ENCODE measurements around the gene DEPDC7.
"Not testable (repeated sequence)": the region's sequence is repeated elsewhere in the genome, so short reads cannot be mapped to it uniquely, and the experiment has no call there.

The DEPDC7 gene

DNA sequence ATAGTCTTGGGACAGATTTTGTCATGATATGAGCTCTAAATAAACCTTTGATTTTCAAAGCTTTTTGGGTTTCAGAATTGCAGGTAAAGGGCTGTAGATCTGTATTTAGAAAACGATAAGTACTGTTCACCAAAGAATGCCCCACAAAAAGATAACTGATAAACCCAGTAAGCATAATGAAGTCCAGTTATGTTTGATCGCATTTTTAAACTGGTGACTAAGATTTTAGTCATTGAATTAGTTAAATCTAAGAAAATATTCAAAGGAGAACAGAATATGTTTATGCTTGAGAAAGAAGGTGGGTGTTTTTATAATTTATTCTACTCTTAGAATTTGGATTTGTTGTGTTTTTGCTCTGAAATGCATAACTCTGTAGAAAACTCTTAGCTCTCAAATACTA lies 11.6 kb downstream of the DEPDC7 start:
- no peak for DNase-seq

DNA sequence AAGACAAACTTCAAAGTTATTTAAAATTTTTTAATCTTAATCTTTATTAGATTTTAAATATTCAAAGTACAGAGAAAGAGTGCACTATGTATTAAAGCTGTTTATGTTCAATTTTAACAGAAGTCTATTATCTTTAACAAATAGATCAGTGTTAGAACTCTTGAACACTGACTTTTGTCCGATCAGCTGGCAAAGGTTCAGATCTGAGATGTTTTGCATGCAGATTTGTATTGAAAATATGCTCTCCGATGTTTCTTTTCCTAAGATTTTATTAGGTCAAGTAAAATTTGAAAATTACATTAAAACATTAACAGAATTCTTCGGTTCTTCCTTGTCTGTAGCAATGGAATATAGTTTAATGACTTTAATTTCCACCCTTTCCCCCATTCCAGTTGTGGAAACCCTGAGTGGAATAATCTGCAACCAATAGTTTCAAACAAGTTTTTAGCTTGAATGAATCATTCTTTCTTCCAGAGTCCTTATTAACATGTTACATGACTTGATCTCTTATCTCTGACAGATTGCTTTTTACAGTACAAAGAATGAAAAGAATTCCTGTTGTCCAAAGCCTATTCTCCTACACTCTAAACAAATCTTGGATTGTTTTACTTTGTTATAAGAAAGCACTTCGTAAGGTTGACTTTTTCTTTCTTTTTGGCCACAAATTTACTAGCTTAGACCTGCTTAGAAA lies 12.3 kb downstream of the DEPDC7 start:
- DNase-seq: no peak

DNA sequence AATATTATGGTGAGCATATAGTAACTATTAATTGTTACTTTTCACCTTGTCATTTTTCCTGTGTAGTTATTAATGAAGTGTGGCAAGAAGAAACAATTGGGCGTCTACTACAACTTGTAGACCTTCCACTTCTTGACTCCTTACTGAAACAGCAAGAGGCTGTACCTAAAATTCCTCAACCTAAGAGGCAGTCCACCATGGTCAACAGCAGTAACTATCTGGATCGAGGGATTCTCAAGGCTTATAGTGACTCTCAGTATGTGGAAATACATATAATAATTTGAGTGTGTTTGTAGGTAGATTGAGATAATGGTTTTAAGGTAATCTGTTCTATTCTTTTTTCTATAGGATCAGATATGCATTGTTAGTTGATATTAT lies 12.8 kb downstream of the DEPDC7 start:
- DNase-seq: no peak

- not testable (repeated sequence) for DNase-seq
Measured at GRCh38 chr11:33029218-33029617, 13.5 kb downstream of the DEPDC7 start.

- no peak for DNase-seq
Measured at GRCh38 chr11:33033493-33033892, 17.8 kb downstream of the DEPDC7 start.

DNA sequence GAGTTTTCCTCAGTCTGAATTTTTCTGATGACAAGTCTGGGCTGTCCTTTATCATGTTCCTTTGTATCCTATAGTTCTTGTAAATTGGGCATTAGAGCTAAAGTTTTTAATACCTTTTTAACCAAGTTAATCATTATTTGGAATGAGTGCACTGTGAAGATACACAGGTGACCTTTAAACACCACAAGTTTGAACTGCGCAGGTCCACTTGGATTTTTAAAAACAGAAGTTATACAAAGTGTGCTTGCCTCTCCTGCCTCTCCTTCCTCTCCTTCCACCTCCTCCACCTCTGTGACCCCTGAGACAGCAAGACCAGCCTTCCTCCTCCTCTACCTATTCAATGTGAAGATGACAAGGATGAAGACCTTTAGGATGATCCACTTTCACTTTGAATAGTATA lies 19.3 kb downstream of the DEPDC7 start:
- no peak for DNase-seq

DNA sequence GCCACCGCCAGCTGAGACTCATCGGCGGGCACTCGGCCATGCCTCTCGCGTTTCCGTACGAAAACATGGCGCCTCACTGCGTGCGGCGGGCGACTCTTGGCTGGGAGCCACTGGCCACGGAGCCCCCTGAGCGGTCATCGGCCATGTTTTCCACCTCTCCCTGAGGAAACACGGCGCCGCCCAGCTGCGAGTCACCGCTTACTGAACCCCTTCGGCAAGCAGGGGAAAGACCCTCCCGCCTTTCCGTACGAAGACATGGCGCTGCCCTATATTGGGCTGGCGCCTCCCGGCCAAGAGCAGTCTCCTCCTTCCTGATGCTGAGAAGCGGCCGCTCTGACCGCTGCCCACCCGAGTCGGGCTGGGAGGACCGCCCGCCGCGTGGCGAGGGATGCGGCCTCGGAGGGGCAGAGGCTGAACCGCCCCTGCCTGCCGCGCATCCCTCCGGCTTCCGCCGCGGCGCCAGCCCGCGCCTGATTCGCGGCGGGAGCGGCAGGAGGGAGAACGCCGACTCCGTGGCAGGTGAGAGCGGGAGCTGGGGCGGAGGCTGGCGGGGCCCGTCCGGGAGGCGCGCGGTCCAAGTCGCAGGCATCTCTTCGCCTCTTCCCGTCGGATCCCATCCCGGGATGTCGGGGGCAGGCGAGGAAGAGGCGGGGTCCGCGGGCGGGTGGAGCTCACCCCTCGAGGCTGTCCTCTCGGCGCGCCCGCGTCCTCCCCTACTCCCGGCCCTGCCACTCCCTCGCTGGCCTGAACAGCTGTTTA lies 23.8 kb downstream of the DEPDC7 start, which contains the start of gene TCP11L1:
TSS of gene TCP11L1 (plus strand) at position 299 of the 759 bp plus-strand sequence. CDS start 4,202 bp downstream, outside the sequence.
- DNase-seq: peak; percentile 68

DNA sequence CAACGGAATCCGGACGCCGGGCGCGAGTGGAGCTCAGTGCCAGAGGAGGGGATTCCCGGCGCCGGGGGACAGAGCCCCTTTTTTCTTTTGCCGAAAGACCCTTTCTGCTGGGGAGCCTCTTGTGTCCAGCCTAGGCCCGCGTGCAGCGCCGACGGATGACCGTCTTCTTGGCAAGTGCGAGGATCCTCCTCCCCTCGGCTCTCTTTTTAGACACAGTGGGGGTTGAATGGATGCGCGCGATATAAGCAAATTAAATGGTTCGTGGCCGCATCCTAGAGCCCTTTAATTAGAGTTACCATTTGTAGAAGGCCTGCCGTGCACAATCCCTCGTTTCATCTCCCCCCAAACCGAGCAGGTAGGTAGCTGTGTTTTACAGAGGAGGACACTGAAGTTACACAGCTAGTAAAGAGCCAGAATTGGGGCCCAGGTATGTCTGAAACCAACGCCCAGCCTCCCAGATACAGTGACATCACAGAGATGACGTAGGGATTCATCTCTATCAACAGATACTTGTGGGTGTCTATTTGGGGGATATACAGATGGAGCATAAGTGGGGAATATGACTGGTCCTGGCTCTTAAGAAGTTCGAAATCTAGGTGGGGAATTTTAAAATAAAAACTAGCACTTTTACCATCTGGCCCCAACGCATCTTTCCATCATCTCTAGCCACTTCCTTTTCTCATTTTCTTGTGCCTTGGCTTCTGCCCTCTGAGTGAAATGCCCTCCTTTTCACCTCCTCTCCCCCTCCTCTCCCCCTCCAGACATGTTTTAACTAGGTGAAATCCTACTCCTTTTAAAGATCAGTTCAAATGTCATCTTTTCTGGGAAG lies 24.6 kb downstream of the DEPDC7 start:
- no peak for DNase-seq

DNA sequence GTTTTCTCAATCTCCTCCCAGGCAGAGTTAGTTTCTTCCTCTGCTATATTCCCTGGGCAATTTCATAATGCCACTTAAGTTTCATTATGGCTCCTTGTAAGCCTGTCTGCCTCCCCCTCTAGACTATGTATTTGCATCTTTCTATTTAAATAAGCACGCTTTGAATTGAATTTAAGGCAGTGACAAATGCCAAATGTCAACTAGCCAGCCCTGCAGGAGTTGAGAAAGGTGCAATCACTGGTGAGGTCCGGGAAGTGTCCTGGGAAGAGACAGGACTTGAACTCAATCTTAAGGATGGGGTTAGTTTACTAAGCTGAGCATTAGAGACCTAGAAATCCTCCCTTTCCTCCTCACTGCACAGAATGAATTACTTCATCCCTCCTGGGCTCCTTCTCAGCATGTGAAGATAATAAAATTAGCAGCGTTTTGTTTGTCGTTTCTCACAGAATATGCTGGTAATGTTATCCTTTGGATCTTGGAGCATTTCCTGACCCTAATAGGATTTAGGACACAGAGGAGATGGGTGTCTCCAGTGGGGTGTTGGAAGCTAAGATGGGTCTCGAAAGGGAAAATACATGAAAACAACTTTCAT lies 25.3 kb downstream of the DEPDC7 start:
- DNase-seq: no peak

- DNase-seq: no peak
Measured at GRCh38 chr11:33043221-33043830, 27.6 kb downstream of the DEPDC7 start.

DNA sequence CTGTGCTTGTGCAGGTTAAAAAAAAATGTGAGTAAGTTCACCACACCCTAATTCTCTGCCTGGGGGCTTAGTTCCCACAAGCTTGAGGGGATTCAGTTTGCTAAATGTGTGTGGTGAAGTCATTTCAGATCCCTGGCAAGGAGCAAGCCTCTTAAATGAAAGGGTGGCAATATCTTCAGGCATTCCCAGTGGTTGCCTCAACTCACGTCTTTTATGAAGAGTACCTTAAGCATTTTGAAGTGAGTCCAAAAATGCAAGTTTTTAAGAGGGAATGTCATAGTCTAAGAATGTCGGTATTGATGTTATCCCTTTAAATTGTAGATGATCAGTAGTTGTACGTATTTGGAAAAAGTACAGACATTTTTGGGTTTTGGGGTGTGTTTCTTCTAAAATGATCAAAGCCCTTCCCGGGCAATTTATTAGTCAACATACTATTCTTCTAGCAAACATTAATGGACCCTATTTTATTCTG lies 28.6 kb downstream of the DEPDC7 start:
- no peak for DNase-seq

DNA sequence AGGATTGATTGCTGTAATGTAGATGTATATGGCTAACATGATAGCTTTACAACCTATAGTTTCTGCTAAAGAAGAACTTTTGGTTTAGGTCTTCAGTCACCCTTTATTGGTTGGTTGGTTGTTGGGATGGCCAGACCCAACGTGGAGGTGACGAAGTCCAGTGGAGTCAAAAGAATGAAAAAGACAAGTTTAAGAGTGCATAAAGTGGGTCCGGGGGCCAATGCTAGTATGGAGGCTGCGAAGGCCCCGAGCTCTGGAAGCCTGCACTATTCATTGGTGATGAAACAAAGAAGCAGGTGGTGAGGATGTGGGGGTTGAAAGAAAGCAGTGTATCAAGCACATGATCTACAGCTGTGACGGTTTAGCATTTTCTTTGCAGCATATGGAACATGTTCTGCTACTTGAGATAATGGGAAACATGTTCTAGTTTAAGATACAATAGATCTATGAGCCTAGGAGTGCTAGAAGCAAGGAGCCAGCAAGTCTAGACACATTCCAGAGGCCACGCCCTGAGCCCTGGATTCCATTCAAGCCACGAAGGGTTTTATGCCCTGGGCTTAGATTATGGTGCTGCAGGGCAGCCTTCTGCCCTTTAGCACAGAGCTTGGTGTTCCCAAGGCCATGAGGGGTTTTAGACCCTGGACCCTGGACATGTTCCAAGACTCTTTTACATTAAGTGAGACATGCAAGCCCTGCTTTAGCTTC lies 30.0 kb downstream of the DEPDC7 start:
- DNase-seq: no peak

- not testable (repeated sequence) for DNase-seq
Measured at GRCh38 chr11:33048701-33049100, 33.0 kb downstream of the DEPDC7 start.

GRCh38 chr11:33049565-33050408 lies 34.1 kb downstream of the DEPDC7 start:
- not testable (repeated sequence) for DNase-seq

GRCh38 chr11:33052231-33052630 lies 36.6 kb downstream of the DEPDC7 start:
- DNase-seq: no peak

GRCh38 chr11:33055375-33055774 lies 39.7 kb downstream of the DEPDC7 start:
- DNase-seq: no peak

GRCh38 chr11:33057284-33057683 lies 41.6 kb downstream of the DEPDC7 start:
- DNase-seq: no peak

DNA sequence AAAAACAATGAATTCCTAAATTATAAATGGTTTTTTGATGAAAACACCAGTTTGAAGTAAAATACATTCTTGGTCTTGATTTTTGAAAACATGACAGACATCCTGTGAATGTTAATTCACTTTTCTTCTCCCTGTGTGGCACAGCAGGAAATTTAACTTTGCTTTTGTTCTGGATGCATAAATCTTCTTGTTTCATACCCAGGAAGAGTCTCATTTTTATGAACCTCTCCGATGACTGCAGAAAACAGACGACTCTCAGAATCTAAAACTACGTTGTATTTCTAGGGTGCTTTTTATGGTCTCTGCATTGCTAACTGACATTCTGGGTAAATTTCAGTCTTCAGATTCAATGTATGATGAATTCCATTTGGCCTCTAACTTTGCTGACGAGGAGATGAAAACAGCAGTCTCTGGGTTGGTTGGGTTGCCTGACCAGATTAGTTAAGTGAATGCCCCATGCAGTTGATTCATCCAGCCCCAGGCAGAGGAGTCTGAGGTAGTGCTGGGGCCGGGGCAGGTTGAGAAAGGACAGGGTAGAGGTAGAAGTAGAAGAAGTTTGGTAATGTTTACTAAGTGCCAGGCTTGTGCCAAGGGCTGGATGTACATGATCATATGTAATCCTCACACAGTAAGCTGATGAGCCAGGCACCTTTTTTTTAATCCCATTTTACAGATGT lies 43.8 kb downstream of the DEPDC7 start:
- no peak for DNase-seq

- DNase-seq: no peak
Measured at GRCh38 chr11:33060271-33060670, 44.6 kb downstream of the DEPDC7 start.

- DNase-seq: no peak
Measured at GRCh38 chr11:33062137-33062536, 46.5 kb downstream of the DEPDC7 start.
